COLO829 (cell line): ENCODE measurements around the gene ICAM3.

Source experiments
- DNase-seq: peaks from one replicate; pipeline ENCODE4 v3.0.0; 2012; ENCODE audit warnings: low spot score

The ICAM3 gene

DNA sequence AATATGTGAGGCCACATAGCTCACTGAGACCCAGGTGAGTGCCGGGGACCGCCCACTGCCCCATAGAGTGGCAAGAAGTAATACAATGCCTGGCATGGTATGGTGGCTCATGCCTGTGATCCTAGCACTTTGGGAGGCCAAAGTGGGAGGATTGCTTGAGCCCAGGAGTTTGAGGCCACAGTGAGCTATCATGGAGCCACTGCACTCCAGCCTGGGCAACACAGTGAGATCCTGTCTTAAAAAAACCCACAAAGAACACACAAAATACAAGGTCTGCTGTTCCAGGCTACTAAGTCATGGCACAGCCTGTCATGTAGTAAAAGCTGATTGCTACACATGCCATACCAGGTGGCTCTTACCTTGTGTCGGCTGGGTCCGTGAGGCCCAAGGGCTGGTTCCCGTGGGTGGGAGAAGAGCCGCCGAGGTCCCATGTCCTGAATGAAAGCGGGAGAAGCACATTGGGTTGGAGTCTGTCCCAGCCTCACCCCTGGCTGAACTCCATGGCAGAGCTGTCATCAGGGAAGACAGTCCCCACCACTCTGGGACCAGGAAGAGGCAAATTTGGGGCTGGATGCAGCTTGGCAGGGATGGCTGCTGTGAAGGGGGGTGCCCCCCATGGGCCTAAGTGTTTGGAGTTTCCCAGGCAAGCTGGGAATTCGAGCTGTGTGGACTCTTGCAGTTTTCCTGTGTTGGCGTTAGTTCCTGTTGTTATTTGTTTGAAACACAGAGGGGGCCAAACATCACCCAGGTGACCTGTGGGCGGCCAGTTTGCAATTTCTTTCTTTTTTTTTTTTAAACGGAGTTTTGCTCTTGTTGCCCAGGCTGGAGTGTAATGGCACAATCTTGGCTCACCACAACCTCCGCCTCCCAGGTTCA is 20.4 kb downstream of the ICAM3 start:
- DNase-seq, result no peak

DNA sequence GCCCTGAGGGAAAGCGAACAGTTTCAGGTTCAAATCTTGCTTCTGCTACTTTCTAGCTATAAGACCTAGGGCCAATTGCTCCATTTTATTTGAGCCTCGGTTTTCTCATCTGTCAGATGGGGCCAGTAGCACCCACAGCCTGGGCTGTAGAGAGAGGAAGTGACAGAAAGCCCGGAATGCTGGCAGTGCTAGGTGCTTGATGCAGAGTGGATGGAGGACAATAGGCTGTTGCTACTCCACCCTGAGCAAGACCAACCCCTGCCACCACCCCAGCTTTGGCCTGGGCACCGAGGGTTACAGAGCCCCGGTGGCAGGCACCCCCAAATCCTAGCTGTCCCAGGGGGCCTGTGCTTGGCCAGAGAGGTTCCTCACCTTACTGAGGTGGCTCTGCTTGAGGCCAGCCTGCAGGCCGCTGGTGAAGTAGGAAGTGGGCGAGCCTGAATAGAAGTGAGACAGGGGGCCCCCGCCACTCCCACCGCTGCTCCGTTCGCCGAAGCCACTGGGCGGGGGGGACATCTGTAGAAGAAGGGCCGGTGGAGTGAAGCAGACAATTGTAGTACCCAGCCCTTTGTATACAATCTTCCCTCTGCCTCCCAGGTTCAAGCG is 21.5 kb downstream of the ICAM3 start:
- DNase-seq, result no peak

DNA sequence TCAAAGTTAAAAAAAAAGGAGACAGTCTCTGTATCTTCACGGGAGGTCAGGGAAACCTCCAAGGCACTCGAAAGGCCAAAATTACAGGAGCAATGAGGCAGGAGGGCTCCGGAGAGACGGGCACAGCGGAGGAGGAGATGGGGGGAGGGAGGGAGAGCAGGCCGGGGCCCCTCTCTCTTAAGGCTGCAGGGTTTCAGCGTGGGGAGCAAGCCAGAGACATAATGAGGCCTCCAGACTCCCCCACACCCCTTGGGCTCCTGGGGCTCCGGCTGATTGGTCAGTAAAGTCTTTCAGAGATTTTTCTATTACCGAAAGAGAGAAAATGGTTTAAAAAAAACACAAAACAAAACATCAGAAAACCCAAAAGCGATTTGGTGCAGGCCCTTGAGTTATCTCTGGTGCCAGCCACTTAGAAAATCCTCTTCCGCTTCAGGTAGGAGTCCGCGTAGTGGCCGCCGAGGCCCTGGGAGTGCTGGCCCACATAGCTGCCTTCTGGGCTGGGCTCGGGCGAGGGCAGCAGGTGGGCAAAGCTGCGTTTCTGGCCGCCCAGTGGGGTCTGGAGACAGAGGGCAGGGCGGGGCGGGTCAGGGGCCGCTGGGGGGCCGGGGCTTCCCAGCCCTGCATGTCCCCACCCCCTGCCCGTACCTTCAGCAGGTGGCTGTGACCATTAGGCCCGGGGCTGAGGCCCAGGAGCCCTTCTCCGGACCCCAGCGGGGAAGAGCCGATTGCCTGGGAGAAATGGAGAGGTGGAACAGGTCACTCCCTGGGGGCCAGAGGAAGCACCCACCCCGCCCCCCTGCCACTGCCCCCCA is 22.2 kb downstream of the ICAM3 start:
- DNase-seq, result no peak

DNA sequence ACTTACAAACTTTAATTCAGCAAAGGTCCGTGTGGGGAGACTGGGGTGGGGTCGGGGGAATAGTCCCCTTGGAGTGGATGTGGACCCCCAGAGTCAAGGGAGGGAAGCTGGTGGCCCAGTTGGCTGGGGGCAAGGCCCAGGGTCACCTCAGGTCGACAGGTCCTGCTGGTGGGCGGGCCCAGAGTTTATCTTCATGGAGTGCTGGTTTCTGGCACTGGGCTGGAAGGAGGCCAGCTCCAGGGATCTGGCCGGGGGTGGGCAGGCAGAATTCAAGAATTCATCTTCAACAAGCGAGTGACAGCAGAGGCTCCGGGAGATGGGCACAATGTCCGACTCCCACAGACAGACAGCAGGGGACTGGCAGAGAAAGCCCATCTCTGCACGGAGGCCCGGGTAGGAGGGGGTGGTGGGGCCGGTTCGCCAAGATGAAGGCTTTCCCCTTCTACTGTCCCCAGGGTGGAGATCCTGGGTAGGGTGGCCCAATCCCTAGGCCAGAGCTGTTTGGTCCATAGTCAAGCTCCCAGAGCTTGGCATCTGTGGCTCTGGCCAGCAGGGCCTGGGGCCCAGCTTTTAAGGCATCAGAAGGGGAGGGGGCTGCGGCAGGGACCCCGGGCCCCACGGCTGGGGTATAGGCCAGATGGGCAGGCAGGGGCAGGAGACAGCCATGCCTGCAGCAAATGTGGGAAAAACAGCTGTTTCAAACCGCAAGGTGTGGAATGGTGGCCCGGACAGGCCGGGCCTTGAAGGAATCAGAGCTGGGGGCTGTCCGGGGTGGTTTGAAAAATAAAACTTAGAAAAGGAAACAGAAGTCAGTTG is 23.0 kb downstream of the ICAM3 start:
- no peak for DNase-seq

DNA sequence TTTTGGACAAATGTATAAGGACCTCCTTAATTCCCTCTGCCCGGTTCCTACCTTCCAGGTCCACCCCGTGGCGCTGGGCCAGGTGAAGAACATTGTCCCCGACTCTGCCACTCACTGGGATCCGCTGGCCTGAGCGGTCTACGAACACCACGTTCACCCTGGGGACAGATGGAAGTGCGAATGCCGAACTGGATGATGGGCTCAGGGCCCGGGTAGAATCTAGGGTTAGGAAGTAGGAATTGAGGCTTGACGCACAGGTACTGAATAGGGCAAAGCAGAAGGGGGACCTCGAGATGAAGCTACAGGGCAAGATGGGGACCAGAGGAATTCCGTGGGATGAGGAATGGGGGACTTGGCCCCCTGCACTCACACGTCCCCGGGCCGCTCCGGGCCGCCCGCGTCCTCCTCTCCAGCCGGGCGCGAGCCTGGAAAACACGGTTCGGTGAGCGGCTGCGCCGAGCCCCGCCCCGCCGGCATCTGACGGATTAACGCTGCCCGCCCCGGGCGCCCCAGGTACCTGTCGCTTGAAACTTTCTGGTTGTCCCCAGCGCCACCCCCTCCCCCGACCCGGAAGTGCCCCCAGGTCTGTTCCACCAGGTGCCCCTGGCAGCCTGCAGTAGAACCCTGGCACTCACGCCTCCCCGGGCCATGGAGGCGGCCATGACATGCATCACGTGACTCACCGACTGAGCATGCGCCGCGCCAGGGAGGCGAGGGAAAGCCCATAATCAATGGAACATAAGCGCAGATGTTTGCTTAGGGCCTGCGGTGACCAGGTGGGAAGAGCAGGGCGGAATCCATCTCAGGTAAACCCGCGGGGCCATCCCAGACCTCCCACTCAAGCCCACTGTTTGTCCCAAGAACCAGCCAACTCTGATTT is 23.8 kb downstream of the ICAM3 start, which contains the start of gene FDX2:
Gene FDX2, minus strand, starts transcription at position 681 of the 880 bp plus-strand sequence. Its CDS starts 19 bp downstream, at position 662.
- peak; percentile 79 for DNase-seq

DNA sequence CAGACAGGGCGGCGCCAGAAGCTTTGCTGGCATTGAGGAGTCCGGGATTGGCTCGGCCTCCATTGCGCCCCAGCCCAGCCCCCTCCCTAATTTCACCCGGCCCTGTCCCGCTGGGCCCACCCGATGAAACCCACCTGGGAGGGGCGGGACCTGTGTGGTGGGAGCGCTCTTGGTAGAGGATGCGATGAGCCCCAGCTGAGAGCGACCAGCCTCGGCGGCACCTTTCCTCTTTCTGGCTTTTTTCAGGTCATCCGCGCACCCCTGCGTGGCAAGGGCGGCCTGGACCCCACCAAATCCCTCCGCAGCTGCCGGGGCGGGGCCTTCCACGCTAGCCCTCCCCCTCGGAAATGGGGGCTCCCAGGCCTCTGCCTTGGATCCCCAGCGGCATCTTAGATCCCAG is 30.0 kb downstream of the ICAM3 start, which contains the start of gene ZGLP1:
Gene ZGLP1, minus strand, starts transcription at position 393 of the 400 bp plus-strand sequence.
- no peak for DNase-seq

DNA sequence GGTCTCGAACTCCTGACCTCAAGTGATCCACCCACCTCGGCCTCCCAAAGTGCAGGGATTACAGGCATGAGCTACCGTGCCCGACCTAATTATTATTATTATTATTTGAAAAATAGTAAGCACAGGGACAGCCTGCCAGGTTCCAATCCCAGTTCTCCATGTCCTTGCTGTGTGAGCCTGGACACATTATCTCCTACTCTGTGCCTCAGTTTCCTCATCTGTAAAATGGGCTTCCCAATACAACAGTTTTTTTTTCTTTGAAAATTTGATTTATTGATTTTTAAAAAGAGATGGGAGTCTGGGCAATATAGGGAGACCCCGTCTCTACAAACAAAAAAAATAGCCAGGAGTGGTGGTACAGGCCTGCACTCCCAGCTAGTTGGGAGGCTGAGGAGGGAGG is 33.1 kb downstream of the ICAM3 start:
- no peak for DNase-seq

DNA sequence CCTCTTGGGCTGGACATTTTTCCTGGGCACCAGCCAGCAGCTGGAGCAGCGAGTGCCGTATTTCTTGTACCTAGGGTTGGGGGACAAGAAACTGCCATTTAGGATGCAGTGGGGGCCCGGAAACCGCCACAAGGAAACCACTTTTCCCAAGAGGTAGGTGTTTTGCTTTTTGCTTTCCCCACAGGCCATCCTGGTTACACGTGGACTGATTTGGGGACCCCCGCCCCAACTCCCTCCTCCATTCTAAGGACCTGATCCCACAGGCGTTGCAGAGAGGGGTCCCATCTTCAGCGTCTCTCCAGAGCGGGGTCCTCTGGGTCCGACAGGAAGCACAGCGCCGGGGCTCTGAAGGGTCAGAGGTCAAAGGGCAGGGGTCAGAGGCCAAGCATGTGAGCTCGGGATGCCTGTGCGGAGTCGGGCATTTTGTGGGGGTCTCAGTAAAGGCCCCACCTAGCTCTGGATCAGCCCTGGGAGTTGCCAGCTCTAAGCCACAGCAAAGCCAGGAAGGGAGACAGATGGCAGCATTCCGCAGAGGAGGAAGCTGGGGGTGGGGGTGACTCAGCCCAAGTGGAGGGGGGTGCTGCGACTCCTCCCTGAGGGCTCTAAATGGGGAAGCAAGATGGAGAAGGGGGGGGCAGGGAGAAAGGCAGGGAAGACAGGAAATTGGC is 34.2 kb downstream of the ICAM3 start:
- DNase-seq, result no peak

DNA sequence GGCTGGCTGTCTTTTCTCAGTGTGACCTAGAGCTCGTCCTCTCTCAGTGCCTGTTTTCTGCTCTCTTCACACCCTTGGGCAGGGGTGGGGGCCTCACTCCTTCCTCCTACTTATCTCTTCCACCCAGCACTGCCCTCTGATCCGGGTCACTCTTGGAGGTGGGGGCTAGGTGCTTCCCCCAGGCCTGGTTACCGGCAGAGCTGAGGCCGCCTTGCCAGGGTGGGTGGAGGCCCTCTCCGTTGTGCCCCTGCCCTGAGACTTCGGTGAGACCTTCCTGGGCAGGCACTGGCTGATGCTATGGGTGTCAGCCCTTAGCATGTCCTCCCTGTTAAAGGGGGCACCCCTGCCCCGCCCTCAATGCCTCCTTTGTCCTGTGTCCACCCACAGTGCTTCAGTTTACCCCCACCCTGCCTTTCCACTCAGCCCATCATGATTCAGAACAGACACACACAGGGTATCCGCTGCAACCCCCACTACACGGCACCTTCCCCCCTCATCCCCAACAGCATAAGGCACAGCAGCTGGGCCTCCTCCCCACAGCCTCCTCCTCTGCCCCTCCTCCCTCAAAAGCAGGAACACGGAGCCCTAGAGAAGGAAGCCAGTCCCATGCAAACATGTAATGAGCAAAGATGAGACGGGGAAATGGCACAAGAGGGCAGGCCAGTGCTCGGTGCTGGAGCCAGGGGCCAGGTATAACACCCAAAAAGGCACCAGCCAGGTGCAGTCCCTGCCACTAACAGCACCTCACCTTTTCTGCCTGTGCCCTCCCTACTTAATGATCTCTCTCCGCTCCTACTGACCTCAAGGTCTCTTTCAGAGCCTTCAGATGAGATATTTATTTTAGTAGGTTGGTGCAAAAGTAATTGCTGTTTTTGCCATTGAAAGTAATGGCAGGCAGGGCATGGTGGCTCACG is 39.6 kb downstream of the ICAM3 start:
- DNase-seq, result no peak

DNA sequence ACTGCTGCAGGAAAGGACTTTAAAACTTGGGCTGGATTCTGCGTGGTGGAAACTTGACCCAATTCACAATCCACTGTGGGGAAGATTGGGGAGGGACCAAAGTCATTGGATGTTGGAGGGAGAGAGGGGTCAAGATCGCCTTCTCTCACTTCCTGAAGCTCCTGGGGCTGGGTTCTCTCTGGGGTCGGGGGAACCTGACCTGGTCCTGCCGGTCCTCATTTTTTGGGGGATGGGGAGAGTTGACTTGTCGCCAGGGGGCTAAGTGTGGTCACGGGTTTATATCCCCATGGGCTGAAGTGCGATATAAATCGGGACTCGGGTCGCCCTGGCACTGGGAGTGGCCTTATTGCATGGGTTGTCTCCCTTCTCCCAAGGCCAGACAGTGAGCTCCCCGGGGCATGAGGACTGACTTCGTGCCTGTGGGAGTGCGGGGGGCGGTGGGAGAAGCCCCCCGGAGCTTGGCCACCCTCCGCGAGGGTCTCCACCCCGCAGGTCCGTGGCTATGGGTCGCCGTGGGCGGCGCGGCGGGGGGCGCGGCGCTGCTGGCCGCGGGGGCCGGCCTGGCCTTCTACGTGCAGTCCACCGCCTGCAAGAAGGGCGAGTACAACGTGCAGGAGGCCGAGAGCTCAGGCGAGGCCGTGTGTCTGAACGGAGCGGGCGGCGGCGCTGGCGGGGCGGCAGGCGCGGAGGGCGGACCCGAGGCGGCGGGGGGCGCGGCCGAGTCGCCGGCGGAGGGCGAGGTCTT is 43.4 kb downstream of the ICAM3 start:
- no peak for DNase-seq

DNA sequence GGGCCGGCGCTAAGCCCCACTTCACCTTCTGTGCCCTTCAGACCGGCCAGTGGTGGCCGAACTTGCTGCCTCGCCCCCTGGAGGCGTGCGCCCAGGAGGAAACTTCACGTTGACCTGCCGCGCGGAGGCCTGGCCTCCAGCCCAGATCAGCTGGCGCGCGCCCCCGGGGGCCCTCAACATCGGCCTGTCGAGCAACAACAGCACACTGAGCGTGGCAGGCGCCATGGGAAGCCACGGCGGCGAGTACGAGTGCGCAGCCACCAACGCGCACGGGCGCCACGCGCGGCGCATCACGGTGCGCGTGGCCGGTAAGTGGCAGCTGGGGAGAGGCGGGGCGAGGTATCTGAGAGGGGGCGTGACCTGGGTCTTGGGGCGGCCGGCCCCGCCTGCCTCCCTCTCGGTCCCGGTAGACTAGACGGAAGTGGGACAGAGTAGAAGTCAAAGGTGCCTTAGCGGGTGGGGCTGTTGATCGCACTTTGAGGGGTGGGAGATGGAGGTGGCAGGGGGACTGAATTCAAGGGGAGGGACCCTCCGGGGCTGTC is 44.0 kb downstream of the ICAM3 start:
- DNase-seq, result no peak

DNA sequence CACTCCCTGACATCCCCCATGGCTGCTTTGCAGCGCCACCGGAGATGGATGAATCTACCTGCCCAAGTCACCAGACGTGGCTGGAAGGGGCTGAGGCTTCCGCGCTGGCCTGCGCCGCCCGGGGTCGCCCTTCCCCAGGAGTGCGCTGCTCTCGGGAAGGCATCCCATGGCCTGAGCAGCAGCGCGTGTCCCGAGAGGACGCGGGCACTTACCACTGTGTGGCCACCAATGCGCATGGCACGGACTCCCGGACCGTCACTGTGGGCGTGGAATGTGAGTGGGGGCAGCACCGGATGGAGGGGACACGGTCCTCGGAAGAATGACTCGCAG is 45.1 kb downstream of the ICAM3 start:
- no peak for DNase-seq

DNA sequence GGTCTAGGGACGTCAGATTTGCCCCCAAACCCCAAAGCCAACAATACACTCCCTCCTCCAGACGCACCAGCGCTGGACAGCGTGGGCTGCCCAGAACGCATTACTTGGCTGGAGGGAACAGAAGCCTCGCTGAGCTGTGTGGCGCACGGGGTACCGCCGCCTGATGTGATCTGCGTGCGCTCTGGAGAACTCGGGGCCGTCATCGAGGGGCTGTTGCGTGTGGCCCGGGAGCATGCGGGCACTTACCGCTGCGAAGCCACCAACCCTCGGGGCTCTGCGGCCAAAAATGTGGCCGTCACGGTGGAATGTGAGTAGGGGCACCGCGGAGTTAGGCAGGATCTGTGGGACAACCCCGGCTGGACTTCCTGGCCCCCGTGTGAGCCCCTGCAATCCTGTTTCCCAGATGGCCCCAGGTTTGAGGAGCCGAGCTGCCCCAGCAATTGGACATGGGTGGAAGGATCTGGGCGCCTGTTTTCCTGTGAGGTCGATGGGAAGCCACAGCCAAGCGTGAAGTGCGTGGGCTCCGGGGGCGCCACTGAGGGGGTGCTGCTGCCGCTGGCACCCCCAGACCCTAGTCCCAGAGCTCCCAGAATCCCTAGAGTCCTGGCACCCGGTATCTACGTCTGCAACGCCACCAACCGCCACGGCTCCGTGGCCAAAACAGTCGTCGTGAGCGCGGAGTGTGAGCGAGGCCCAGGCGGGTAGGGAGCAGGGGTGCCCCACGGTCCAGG is 45.6 kb downstream of the ICAM3 start:
- DNase-seq, result no peak

DNA sequence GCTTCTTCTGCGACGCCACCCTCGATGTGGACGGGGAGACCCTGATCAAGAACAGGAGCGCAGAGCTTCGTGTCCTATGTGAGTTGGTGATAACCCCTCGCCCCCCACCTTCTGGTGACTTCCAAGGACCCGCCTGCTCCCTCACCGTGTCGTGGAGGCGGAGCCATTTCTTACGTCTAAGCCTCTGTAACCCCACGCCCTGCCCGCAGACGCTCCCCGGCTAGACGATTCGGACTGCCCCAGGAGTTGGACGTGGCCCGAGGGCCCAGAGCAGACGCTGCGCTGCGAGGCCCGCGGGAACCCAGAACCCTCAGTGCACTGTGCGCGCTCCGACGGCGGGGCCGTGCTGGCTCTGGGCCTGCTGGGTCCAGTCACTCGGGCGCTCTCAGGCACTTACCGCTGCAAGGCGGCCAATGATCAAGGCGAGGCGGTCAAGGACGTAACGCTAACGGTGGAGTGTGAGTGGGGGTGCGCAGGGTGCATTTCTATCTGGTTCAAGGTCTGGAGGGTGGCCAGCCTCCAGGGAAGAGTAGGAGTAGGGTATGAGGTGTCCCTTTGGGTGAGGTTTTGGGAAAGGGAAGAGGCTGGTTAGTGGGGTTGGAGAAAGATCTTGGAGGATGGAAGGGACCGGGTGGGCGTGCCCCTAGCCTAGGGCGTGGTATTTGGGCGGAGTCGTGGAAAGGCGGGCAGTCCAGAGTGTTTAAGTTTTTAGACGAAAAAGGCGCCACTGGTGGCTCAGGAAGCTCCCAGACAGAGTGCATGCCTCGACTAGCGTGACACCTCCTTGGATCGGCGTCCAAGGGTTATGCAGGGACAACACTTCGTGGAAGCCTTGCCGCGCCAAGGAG is 46.4 kb downstream of the ICAM3 start:
- DNase-seq, result no peak

DNA sequence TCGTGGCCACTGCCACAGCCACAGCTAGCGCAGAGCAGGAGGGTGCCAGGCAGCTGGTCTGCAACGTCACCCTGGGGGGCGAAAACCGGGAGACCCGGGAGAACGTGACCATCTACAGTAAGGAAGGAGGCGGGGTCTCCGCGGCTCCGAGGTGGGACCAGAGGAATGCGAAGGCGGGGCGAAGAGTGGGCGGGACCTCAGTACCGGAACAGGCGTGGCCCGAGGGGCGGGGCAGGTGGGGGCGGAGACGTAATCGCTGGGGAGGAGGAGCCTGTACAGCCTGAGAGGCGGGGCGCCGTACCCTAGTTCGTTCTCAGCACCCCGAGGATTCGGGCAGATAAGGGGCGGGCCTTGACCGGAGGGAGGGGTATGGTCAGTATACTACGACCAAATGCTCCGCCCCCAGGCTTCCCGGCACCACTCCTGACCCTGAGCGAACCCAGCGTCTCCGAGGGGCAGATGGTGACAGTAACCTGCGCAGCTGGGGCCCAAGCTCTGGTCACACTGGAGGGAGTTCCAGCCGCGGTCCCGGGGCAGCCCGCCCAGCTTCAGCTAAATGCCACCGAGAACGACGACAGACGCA is 47.1 kb downstream of the ICAM3 start:
- DNase-seq, result peak; percentile 84

DNA sequence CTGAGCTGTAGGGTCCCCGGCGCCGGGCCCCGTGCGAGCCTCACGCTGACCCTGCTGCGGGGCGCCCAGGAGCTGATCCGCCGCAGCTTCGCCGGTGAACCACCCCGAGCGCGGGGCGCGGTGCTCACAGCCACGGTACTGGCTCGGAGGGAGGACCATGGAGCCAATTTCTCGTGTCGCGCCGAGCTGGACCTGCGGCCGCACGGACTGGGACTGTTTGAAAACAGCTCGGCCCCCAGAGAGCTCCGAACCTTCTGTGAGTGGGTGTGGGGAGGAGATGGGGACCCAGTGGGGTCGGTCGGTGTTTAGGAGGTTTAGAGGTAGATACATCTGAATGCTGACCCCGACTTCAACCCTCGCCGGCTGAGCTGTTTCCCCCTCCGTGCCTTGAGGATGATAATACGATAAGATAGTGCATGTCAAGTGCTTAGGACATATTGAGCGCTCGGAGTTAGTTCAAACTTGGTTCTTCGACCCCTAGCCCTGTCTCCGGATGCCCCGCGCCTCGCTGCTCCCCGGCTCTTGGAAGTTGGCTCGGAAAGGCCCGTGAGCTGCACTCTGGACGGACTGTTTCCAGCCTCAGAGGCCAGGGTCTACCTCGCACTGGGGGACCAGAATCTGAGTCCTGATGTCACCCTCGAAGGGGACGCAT is 47.7 kb downstream of the ICAM3 start:
- no peak for DNase-seq
